GM19193 (cell line): ENCODE data around the gene MYO1F.

Experiments used
- POLR2A ChIP-seq: IDR thresholded peaks from 4 replicates; pipeline ENCODE4 v1.6.1; 2011; ENCODE audit not compliant: insufficient read depth, insufficient read length; ENCODE audit errors: extremely low read depth

Gene MYO1F

DNA sequence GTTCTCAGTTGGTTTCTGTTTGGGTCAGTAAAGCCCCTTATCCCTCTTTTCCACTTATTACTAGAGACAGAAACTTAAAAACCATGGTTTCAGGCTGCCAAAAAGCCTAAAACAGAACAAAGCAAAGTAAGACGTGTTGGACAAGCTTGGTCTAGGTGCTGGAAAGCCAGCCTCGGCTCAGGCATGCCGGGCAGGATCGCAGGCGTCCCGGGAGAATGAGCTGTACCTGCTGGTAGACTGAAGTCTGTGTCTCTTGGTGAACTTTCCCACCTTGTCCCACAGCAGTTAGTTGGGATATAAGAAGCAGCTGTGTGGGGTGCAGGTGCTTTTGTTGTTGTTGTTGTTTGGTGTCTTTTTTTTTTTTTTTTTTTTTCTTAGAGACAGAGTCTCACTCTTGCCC lies 95.6 kb downstream of the MYO1F start:
- TF ChIP-seq POLR2A, result no peak

DNA sequence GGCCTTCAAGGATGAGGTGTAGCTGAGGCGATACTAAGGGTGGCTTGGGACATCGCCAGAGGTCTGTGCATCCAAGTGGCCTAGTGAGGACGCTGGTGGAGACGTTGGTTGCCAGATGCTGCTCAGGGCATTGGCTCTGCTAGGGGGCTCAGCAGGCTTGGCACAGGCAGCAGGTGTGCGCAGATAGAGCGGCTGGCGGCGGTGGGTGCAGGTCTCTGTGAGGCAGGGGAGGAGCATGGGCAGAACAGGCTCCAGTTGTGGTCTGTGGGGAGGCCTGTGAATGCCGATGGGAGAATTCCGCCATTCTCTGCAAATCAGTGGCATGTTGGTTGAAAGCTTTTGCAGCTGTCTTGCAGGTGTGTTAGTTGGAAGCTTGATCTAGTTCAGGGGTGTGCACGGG lies 96.0 kb downstream of the MYO1F start:
- no peak for TF ChIP-seq POLR2A

DNA sequence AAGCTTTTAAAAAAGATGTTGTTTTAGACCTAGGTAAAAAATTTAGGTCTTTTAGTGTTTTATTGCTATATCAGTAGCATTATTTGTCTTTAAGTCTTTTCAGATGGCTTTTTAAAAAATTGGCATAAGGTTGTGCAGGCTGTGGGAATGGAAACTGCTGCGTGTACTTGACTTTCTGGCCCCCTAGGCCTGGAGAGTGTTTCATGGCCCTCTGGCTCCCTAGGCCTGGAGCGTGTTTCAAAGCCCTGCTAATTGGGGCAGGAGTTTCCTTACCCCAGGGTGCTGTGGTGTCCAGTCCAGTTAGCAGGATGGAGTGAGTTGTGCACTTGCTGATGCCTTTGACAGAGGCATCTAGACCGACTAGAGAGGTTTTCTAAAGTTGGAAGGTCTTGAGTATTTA lies 98.6 kb downstream of the MYO1F start:
- no peak for TF ChIP-seq POLR2A

DNA sequence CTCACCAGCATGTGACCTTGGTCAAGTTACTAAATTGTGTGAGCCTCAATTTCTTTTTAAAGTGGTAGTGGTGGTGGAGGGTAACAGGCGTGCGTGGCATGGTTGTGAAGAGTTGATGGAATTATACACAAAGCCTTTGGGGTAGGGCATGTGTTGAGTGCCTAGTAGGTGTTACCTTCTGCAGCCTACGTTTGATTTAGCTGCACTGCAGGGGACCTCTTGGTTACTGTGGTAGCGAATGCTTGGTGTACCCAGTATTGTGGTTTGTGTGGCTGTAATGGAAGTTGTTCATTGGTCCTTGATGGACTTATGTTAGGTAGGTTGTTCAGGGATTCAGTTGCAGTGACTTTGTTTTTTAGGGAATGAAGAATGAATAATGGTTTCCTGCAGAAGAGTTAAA lies 99.4 kb downstream of the MYO1F start:
- TF ChIP-seq POLR2A, result no peak

DNA sequence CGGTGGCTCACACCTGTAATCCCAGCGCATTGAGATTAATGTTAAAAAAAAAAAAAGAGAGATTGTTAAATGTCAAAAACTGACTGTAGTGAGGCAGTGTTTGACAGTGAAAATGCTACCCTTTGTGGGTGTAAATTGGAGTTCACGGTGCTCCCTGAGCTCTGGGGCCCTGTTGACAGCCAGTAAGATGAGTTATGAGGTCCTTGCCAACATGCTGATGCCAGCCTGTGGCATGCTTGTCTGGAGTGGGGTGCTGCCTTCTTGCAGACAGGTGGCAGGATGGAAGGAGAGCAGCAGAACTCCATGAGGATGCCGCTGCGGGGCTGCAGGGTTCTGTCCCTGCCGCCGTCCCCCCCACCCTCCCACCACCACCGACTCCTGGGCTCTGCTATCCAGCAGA lies 100.7 kb downstream of the MYO1F start:
- TF ChIP-seq POLR2A, result no peak

DNA sequence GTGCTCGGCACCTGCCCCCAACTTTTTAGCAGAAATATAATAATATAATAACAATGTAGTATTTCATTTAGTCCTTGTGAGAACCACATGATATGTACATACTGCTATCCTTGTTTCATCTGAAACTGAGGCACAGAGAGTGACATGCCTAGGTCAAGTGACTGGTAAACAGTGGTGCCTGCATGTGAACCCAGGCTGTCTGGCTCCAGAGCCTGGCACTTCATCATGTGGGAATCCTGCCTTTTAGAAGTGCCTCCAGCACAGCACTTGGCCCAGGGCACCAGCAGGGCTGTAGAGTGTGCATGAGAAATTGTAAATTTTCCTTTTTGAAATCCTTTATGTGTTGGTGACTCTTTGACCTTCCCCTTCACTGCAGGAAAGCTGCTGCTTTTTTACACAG lies 102.2 kb downstream of the MYO1F start:
- no peak for TF ChIP-seq POLR2A

DNA sequence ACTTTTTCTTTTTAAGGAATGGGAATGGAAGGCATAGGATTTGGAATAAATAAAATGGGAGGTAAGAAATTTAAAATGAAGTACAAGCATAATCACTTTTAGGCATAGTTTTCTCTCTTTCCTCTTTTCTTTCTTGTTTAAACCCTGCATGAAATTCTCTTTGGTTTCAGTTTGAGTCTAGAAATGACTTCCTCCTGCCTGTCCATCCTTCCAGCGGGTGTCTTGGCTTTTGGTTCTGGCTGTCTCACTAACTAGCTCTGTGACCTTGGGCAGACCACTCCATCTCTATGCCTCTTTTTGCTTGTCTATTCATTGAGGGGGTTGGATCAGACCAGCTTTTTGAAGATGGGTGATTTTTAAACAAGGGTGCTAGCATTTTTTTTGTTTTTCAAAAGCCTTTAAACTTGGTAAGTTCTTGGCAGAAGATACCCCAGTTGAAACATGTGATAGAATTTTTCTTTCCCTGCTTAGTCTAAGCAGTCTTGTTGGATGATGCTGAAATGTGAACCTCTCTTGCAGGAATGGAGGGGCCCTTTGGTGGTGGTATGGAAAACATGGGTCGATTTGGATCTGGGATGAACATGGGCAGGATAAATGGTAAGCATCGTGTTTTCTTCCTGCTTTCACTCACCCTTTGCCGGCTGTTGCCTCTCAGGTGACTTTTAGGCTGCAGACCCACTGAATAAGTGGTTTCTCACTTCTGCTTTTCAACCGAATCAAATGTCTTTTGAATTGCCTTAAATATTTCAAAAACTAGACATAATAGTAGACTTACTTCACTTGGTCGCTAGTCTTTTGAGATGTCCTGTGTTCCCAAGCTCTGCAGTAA lies 103.4 kb downstream of the MYO1F start:
- TF ChIP-seq POLR2A, result no peak
